IPS-20b (cell line): ENCODE data around the gene RBKS.
"Not testable (repeated sequence)": the region's sequence is repeated elsewhere in the genome, so short reads cannot be mapped to it uniquely, and the experiment has no call there.

Experiments used
- H3K27ac ChIP-seq: one replicate; pipeline ENCODE4 v1.5.1; 2013; ENCODE audit warnings: low read length
- H3K27me3 ChIP-seq: 2 replicates; pipeline ENCODE4 v1.6.1; 2013; ENCODE audit warnings: mild to moderate bottlenecking, low read length, inconsistent platforms; ENCODE audit not compliant: insufficient read depth
- H3K36me3 ChIP-seq: 2 replicates; pipeline ENCODE4 v1.6.1; 2013; ENCODE audit warnings: low read depth, mild to moderate bottlenecking, inconsistent platforms, low read length, moderate library complexity; ENCODE audit not compliant: insufficient read depth
- H3K4me1 ChIP-seq: 2 replicates; pipeline ENCODE4 v1.6.1; 2013; ENCODE audit warnings: mild to moderate bottlenecking, control low read depth, inconsistent platforms, low read length, moderate library complexity; ENCODE audit not compliant: insufficient read depth
- H3K4me3 ChIP-seq: 2 replicates; pipeline ENCODE4 v1.5.1; 2013; ENCODE audit warnings: mild to moderate bottlenecking, low read length, inconsistent platforms
- H3K9ac ChIP-seq: 2 replicates; pipeline ENCODE4 v1.6.1; 2013; ENCODE audit warnings: low read depth, mild to moderate bottlenecking, inconsistent platforms, low read length, moderate library complexity
- H3K9me3 ChIP-seq: 2 replicates; pipeline ENCODE4 v1.6.1; 2013; ENCODE audit warnings: mild to moderate bottlenecking, low read depth, low read length, inconsistent platforms; ENCODE audit not compliant: insufficient read depth

RBKS gene

DNA sequence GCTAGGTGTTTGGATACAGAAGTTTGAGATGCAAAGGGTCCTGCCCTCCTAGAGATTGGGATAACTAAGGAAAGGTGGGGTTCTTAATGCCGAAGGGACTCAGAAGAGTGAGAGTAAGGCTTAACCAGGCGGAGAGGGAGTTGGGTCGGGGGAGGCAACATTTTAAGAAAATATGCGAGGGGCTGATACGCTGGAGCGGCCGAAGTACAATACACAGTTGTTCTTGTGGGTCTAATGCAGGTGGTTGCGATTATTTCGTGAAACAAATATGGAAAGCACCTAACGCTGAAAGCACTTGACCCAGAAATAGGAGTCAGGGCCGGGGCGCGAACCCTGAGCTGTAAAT is 119.0 kb downstream of the RBKS start:
- Histone ChIP-seq H3K9ac (peak overlapping the region; percentile 90; the same call in 1 of the 2 replicates), H3K36me3 (peaks cover 24% of the 10 kb centered on the region; the same call in 1 of the 2 replicates), H3K9me3 (no peaks in the 10 kb centered on the region), H3K27me3 (no peaks in the 10 kb centered on the region), H3K27ac (peak overlapping the region; percentile 74), H3K4me1 (peaks cover 5% of the 10 kb centered on the region; the same call in 1 of the 2 replicates), H3K4me3 (peak overlapping the region; percentile 93)

DNA sequence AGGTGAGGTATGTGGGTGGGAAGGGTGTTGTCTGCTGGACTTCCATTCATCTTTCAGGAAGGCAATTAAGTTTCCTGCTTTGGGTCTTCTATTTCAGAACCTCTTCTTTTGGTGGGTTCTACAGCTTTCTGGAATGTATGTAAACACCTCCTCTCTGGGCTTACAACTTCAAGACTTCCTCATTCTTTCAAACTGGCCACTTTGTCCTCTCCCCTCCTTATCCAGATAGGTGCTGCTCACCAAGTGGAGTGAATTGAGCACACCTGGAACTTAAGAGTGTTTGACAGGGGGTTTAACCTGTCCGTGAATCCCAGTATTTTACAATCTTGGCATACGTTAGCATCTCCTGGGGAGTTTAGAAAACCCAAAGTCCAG is 123.9 kb downstream of the RBKS start:
- H3K9ac ChIP-seq = peak overlapping the region; percentile 59; the same call in 1 of the 2 replicates
- no peaks in the 10 kb centered on the region for H3K4me1 ChIP-seq
- no peak overlapping the region for H3K27ac ChIP-seq

GRCh38 chr2:27765621-27766286 is 124.4 kb downstream of the RBKS start:
- Histone ChIP-seq H3K4me3 (peak overlapping the region; percentile 61), H3K9ac (peak overlapping the region; percentile 59; the same call in 1 of the 2 replicates), H3K36me3 (no peaks in the 10 kb centered on the region), H3K9me3 (no peaks in the 10 kb centered on the region), H3K27me3 (no peaks in the 10 kb centered on the region), H3K27ac (no peak overlapping the region), H3K4me1 (no peaks in the 10 kb centered on the region)

More for the DNA sequence above, 123.9 kb downstream of the RBKS start:
- Histone ChIP-seq H3K27me3 (no peaks in the 10 kb centered on the region), H3K4me3 (peak overlapping the region; percentile 61), H3K36me3 (no peaks in the 10 kb centered on the region), H3K9me3 (no peaks in the 10 kb centered on the region)

- not testable (repeated sequence) for H3K27me3 ChIP-seq, H3K4me1 ChIP-seq, H3K4me3 ChIP-seq, H3K9ac ChIP-seq, H3K27ac ChIP-seq, H3K9me3 ChIP-seq, H3K36me3 ChIP-seq
Measured at GRCh38 chr2:27764526-27764925, 125.7 kb downstream of the RBKS start.

DNA sequence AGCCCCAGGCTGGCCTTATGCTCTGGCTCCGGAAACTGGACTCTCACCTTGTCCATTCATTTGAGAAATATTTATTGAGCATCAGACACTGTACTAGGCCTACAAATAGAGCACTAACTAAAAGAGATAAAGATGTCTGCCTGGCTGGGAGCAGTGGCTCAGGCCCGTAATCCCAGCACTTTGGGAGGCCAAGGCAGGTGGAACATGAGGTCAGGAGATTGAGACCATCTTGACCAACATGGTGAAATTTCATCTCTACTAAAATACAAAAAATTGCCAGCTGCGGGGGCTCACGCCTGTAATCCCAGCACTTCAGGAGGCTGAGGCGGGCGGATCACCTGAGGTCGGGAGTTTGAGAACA is 126.3 kb downstream of the RBKS start:
- Histone ChIP-seq H3K27ac (no peak overlapping the region), H3K9me3 (no peaks in the 10 kb centered on the region), H3K9ac (no peak overlapping the region), H3K36me3 (no peaks in the 10 kb centered on the region), H3K4me1 (no peaks in the 10 kb centered on the region), H3K4me3 (no peak overlapping the region), H3K27me3 (no peaks in the 10 kb centered on the region)

- Histone ChIP-seq H3K36me3 (no peaks in the 10 kb centered on the region), H3K27ac (no peak overlapping the region), H3K9ac (no peak overlapping the region), H3K9me3 (no peaks in the 10 kb centered on the region), H3K4me3 (no peak overlapping the region), H3K27me3 (no peaks in the 10 kb centered on the region), H3K4me1 (no peaks in the 10 kb centered on the region)
Measured at GRCh38 chr2:27762951-27763906, 127.0 kb downstream of the RBKS start.

- Histone ChIP-seq H3K9ac (no peak overlapping the region), H3K4me3 (no peak overlapping the region), H3K36me3 (no peaks in the 10 kb centered on the region), H3K27ac (no peak overlapping the region), H3K9me3 (no peaks in the 10 kb centered on the region), H3K27me3 (no peaks in the 10 kb centered on the region), H3K4me1 (peaks cover 13% of the 10 kb centered on the region; the same call in 1 of the 2 replicates)
Measured at GRCh38 chr2:27756544-27757498, 133.4 kb downstream of the RBKS start.

GRCh38 chr2:27756091-27756490 is 134.1 kb downstream of the RBKS start:
- Histone ChIP-seq H3K4me3 (no peak overlapping the region), H3K27me3 (no peaks in the 10 kb centered on the region), H3K9me3 (no peaks in the 10 kb centered on the region), H3K27ac (no peak overlapping the region), H3K4me1 (peaks cover 13% of the 10 kb centered on the region; the same call in 1 of the 2 replicates), H3K36me3 (no peaks in the 10 kb centered on the region), H3K9ac (no peak overlapping the region)

DNA sequence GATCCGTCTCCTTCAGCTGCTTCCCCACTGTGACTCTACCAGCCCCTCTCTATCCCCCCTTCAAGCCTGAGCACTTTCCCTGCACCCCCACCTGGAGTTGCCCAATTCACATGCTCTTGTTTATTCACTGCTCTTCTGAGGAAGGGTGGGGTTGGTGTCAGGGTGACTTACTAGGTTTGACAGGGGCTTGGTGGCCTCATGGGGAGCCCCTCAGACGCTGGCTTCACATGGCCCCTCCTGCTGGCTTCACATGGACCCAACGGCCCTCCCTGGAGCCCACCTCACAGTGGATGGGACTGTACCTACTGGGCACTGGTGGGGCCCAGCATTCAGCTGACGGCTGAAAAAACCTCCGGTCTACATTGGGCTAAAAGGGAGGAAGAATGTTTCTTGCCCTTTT is 135.4 kb downstream of the RBKS start:
- H3K4me1 ChIP-seq = peaks cover 13% of the 10 kb centered on the region; the same call in 1 of the 2 replicates
- no peaks in the 10 kb centered on the region for H3K27me3 ChIP-seq
- no peak overlapping the region for H3K9ac ChIP-seq
- H3K36me3 ChIP-seq = no peaks in the 10 kb centered on the region
- H3K9me3 ChIP-seq = no peaks in the 10 kb centered on the region
- no peak overlapping the region for H3K27ac ChIP-seq
- no peak overlapping the region for H3K4me3 ChIP-seq

DNA sequence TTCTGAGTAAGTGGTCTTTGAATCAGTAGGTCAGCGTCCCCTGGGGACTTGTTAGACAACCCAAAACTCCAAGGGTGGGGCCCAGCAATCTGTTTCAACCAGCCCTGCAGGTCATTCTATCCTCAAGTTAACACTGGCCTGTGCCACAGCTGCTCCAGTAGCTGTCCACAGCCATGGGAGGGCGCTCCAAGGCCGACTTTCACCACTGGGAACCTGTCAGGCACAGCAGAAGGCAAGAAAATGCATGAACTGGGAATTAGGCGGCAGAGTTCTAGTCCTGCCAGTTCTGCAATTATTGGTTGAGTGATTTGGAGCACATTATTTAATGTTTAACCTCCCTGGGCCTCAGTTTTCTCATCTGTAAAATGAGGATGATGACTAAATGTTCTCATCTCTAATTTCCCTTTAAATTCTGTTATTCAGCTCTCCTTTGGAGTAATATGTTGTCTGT is 136.0 kb downstream of the RBKS start:
- Histone ChIP-seq H3K4me3 (peak overlapping the region; percentile 78; the same call in 1 of the 2 replicates), H3K9me3 (no peaks in the 10 kb centered on the region; the same call in 1 of the 2 replicates), H3K4me1 (peaks cover 13% of the 10 kb centered on the region; the same call in 1 of the 2 replicates), H3K27ac (no peak overlapping the region), H3K9ac (no peak overlapping the region), H3K36me3 (no peaks in the 10 kb centered on the region), H3K27me3 (no peaks in the 10 kb centered on the region)
